ENCODE results near the gene CLGN.

The CLGN gene

GRCh38 chr4:140388015-140388414 lies 39.4 kb downstream of the CLGN start:
- in situ Hi-C loops (cut with MboI; ENCODE audit: low sequenced_read_pairs) = no loop called here

- in situ Hi-C loops (cut with MboI; ENCODE audit: low sequenced_read_pairs) = no loop called here
Observed at GRCh38 chr4:140382732-140383131, 44.7 kb downstream of the CLGN start.

DNA sequence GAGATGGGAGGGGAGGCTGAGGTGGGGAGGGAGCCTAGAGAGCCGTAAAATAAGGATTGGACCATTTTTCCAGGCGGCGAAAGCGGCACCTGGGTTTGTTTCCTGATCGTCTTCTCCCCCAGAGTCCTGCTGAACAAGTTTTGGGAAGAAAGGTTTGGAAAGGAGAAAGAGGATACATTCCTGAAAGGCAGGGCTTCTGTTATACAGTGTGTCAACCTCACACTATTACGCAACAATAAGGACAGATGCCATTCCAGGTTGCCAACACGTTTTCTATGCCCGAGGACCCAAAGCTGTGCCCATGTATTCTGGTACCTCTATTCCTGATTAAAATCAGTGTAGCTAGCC lies 53.3 kb downstream of the CLGN start:
- in situ Hi-C loops (cut with MboI; ENCODE audit: low sequenced_read_pairs) = no loop called here

DNA sequence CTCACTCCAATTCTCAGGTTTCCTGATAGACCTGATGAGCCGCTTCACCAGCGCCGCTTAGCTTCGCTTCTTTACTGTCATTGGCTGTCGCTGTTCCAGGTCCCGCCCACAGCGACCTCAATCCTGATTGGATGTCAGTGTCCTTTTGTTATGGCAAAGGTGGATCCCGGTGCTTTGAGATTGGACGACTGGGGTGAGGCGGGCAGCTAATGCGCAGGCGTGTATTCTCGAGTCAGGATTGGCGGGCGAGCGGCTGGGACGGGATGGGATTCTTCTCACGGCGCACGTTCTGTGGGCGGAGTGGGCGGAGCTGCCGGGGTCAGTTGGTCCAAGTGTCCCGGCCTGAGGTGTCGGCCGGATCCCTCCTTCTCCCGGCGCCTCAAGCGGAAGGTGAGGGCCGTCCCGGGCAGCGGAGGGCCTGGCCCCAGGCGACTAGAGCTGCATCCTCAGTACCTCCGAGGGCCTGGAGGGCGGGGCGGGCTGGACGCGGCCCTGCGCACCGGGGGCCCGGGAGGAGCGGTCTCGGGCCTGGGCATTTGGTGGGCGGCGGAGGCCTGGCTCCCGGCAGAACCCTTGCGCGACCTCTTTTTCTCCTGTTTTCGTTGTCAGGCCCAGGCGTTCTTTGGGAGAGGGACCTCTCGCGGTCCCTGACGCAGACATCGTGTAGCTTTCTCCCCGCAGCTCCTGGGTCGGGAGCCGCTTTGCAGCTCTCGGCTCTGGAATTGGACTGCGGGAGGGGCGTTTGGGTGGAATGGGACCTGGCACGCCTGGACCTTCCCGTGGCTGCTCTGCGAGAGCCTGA lies 53.9 kb downstream of the CLGN start, which contains the start of gene SCOC:
SCOC (plus strand) TSS at position 319 of the 802 bp plus-strand sequence. CDS start 5,525 bp downstream, outside the sequence.
- in situ Hi-C loops (cut with MboI; ENCODE audit: low sequenced_read_pairs) = no loop called here

DNA sequence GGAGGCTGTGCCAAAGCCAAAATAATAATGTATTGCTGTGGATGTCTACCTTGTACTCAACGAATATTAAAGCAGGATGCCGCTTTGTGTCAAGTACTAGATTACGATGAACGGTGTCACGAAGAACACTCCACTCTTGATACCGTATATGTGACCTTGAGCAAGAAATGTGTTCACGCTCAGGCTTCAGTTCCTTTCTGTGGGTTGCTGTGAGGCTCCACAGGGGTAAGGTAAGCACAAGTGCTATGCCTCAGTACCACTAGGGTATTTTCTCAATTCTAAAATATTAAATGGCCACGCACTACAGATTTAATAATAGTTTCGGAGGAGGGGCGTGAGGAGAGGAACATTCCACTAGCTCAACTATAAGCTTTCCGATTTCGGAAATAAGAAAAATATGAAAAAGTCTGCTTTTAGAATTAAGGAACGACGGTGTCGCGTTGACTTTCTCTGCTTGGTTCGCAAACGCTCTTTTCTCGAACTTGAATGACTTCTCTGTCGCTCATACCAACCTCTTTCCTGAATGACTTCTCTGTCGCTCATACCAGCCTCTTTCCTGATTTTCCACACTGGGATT lies 54.6 kb downstream of the CLGN start:
- in situ Hi-C loops (cut with MboI; ENCODE audit: low sequenced_read_pairs) = no loop called here

DNA sequence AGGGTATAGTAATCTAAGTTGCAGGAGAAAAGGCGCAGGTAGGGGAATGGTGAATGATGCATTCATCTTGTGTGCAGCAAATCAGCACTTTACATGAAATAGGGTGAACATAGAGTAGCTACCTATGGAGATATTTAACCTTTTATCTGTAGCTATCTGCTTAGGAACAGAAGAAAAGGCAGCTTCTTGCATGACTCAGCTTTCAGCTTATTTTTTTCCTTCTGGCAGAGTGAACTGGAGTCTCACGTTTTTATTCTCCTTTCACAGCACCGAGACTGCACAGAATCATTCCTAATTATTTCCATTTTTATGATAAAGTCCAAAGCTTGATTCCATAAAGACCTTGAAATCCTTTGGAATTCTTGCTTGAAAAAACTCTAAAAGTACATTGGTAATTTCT lies 58.8 kb downstream of the CLGN start:
- in situ Hi-C loops (cut with MboI; ENCODE audit: low sequenced_read_pairs) = no loop called here

DNA sequence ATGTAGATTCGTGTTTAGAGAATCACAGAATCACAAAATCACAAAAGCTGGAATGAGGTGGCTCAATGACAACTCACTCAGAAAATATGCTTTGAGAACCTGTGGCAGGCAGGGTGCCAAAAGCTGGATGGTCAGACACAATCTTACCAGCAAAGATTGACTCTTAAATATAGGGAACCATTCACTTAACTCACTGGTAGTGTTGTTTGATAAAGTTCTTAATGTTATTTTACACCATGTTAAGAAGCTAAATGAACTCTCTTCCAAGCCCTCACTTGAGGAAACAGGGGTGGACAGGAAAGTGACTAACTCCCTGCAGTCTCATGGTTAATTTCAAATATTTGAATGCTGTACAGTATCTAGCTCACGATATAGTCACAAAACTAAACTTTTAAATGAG lies 59.7 kb downstream of the CLGN start:
- in situ Hi-C loops (cut with MboI; ENCODE audit: low sequenced_read_pairs) = no loop called here

- in situ Hi-C loops (cut with MboI; ENCODE audit: low sequenced_read_pairs) = no loop called here
Observed at GRCh38 chr4:140363558-140363957, 63.9 kb downstream of the CLGN start.

DNA sequence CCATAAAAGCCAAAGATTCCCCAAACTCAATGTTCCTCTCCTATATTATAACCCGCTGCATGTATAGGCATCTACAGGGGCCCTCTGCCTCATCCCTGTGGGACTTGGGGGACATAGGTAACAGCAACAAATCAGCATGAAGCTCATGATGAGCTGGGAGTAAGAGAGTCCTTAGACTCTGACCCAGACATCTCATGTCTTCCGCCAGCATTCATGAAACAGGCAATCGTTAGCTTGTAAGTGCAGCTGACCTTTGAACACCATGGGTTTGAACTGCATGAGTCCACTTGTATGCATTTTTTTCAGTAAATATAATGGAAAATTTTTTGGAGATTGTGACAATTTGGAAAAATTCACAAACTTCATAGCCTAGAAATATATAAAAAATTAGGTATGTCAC lies 64.4 kb downstream of the CLGN start:
- in situ Hi-C loops (cut with MboI; ENCODE audit: low sequenced_read_pairs) = no loop called here

DNA sequence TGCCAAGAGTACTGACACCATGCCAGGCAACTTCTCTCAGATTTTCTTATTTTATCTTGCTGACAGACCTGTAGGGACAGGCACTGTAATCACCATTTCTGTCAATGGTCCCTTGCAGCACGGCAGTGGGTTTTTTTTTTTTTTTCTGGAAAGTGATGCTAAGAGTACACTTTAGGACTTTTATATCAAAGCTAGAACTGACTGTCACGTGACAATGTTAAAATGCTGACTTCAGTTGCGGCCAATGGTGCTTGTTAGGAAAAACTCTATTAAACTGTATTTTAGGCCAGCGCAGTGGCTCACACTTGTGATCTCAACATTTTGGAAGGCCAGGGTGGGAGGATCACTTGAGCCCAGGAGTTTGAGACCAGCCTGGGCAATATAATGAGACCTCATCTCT lies 66.3 kb downstream of the CLGN start:
- in situ Hi-C loops (cut with MboI; ENCODE audit: low sequenced_read_pairs) = no loop called here

DNA sequence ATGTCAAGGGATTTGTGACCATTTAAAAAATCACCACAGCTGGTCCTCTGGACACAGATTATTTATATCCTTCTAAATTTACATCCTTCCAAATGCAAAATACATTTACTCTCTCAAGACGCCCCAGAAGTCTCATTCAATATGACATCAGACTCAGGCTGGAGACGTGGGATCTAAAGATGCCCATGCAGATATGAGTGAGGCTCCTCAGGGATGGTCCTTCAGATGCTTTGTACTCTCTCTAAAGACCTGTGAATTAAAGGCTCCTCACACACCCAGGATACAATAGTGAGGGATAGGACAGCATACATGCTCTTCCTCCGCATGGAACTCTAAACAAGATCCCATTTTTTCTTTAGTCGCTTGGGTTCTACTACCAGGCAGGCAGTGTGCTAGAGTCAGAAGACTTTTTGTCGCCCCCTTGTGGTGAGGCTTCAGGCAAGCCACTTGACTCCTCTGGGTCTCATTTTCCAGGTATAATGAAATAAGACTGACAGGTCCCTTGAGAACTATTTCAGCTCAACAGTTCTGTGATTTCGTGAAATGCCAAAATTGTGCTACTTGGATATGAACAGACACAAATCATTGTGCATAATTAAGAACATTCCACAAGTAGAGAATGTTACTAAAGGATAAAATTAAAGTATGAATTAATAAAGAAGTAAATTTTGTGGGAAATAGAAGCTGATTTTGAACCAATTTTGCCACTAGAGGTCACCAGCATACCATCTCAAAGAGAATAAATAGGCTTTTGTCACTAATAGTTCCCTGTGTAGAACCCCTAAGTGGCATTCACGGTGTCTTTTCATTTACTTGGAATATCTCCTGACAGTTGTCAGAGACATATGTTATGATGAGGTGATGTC lies 67.7 kb downstream of the CLGN start:
- in situ Hi-C loops (cut with MboI; ENCODE audit: low sequenced_read_pairs) = no loop called here

DNA sequence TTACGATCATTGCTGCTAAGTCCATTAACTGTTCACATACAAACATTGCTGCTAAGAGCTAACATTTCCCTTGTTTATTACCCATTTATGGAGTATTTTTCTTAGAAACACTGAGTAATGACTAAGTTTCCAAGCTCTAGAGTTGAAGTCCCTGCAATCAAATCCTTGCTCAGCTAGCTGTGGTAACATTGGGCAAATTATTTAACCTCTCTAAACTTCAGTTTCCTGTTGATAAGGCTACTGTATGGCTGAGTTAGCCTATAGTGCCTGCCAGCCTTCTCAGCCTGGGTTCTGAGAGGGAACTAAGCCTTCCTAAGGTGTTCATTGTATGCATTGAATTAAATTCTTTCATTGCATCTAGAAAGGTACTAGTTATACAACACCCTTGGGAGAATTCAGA lies 69.2 kb downstream of the CLGN start:
- in situ Hi-C loops (cut with MboI; ENCODE audit: low sequenced_read_pairs) = no loop called here

- in situ Hi-C loops (cut with MboI; ENCODE audit: low sequenced_read_pairs) = no loop called here
Observed at GRCh38 chr4:140357868-140358267, 69.6 kb downstream of the CLGN start.

DNA sequence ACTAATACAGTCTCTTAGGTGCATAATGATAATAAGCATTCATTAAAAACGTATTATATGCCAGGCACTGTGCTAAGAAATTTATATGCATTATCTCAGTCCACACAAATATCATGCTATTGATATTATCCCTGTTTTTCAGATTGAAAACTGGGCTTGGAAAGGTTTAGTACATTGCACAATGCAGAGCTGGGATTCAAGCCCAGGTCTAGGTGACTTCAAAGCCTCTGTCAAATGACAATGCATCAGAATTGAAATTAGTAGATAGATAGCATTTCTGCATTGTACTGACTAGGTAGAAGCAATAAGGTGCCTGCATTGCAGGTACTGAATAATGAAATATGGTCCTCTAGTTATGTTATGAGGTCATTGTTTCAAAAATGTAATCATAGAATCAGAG lies 72.2 kb downstream of the CLGN start:
- in situ Hi-C loops (cut with MboI; ENCODE audit: low sequenced_read_pairs) = no loop called here

DNA sequence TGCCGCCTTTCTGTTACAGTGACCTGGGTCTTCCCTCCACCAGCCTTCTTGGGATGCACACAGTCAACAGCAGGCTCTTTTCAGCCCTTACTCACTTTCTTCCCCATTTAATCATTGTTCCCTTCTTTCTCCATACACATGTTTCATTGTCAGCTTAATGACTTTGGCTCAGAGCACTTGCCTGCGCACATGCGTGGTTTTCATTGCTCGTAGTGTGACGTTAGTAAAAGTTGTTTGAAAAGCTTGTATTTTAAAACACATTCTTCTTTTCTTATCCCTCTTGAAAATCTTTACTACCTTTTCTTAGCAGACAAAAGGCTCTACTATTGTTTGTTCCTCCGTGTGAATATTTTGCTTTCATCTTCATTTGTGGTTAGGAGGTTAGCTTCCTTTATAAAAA lies 73.7 kb downstream of the CLGN start:
- in situ Hi-C loops (cut with MboI; ENCODE audit: low sequenced_read_pairs) = no loop called here

DNA sequence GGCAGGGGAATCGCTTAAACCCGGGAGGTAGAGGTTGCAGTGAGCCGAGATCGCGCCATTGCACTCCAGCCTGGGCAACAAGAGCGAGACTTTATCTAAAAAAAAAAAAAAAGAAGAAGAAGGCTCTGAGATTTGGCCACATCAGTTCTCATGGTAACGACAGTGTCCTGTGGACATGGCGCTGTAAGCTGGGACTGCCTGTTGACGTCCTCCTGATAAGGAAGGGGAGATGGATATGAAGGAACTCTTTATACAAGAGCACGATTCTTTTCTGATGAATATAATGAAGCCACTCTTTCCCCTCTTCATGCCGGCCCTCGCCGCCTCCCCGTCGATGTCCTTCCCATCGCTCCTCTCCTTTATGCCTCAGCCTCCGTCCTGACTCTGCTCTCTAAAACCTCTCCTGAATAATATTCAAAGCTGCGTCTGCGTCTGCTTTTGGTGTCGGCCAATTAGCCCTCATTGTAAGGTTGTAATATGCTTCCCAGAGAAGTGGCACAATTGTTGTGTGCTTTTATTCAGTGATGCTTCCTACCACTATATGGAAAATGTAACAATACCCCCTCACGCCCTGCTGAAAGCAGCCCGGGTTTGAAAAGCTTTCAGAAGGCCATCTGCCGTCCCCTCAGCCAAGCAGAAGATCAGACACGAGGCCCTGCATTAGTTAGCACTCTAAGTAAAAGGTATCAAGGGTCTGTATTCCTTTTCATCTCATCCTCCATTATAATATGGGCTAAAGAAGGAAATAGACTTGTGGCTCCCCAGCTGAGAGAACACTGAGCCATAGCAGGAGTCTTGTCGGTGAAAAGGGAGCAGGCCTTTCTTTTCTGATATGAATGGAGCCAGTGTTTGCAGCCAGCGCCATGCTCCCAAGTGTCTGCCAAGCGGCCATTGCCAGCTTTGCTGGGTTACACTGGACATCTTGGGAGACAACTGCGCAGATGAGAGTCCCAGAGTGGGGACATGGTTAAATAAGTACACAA lies 76.1 kb downstream of the CLGN start:
- in situ Hi-C loops (cut with MboI; ENCODE audit: low sequenced_read_pairs) = no loop called here

GRCh38 chr4:140349816-140350215 lies 77.6 kb downstream of the CLGN start:
- in situ Hi-C loops (cut with MboI; ENCODE audit: low sequenced_read_pairs) = no loop called here

GRCh38 chr4:140346136-140346535 lies 81.3 kb downstream of the CLGN start:
- in situ Hi-C loops (cut with MboI; ENCODE audit: low sequenced_read_pairs) = no loop called here

- in situ Hi-C loops (cut with MboI; ENCODE audit: low sequenced_read_pairs) = no loop called here
Observed at GRCh38 chr4:140344621-140345020, 82.8 kb downstream of the CLGN start.

- in situ Hi-C loops (cut with MboI; ENCODE audit: low sequenced_read_pairs) = no loop called here
Observed at GRCh38 chr4:140344101-140344500, 83.3 kb downstream of the CLGN start.

DNA sequence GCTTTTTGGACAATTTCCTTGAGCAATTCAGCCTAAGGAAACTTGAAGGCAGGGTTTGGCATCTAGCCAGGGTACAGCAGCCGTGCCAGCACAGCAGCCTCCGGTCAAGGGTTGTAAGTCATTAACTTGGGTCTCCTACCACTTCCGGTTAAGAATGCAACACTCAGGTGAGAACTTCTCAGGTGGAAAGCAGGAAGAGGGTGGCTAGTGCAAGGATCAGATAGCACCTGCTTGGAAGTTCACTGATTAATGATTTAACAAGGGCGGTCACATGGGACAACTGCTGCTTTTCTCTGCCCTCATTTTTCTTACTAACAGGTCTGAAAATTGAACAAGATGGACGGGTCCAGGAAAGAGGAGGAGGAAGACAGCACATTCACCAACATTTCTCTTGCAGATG lies 84.1 kb downstream of the CLGN start:
- in situ Hi-C loops (cut with MboI; ENCODE audit: low sequenced_read_pairs) = no loop called here

All from HL-60/S4 treated with retinoic acid at 250 ng/mL for 4 days and 3 days (cell line).